SH-SY5Y (cell line): ENCODE measurements around the gene ENTREP1.

Experiments used
- GATA2 ChIP-seq: IDR thresholded peaks from 2 replicates; pipeline ENCODE4 v1.6.1; 2011; ENCODE audit warnings: mild to moderate bottlenecking, low read depth, low read length
- GATA3 ChIP-seq: IDR thresholded peaks from 2 replicates; pipeline ENCODE4 v1.6.1; 2011; ENCODE audit warnings: low read depth, mild to moderate bottlenecking, low read length, moderate library complexity

GRCh38 chr9:69355232-69355631 lies 30.2 kb downstream of the ENTREP1 start:
- TF ChIP-seq GATA2 (no peak), GATA3 (no peak)
